ENCODE data around the gene PUDP. TPM values are rescaled to one million over a fixed set of nuclear protein-coding genes. Genes with fewer than 3 reads are reported as not detected.

The PUDP gene
- total RNA-seq, 1 experiment from 2014 or later = 20.3 TPM

DNA sequence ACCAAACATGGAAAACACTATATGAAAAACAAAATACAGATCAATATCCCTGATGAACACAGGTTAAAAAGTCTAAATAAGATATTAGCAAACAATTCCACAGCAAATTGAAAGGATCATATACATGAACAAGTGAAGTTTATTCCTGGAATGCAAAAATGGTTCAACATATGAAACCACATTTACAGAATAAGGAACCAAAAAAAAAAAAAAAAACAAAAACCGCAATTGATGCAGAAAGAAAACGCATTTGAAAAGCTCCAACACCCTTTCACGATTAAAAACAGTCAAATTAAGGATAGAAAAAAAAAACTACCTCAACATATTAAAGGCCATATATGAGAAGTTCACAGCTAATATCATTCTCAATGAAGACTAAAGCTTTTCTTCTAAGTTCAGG, 45.8 kb downstream of the PUDP start:
- Histone ChIP-seq H3K79me2 (ENCODE audit: insufficient read depth, low read length) (no peaks in the 10 kb centered on the region; the same call in 1 of the 2 replicates), H3K27me3 (ENCODE audit: insufficient read depth, low read length) (no peaks in the 10 kb centered on the region), H3K9me3 (ENCODE audit: control insufficient read depth in 1 of 2, insufficient read depth in 1 of 2, low read depth in 1 of 2, low read length in 2 of 2) (no peaks in the 10 kb centered on the region), H3K4me1 (ENCODE audit: control insufficient read depth in 1 of 2, insufficient read depth in 2 of 2, low read length in 2 of 2) (no peaks in the 10 kb centered on the region), H3K9ac (ENCODE audit: low read length) (no peak overlapping the region), H3K4me2 (ENCODE audit: low read length) (no peak overlapping the region), H3K36me3 (ENCODE audit: control insufficient read depth in 1 of 2, insufficient read depth in 2 of 2, low read length in 2 of 2) (peaks cover 0 to 3% of the 10 kb centered on the region in 2 experiments; a peak in 1 of 4 replicates), H4K20me1 (ENCODE audit: insufficient read depth) (no peaks in the 10 kb centered on the region), H3K27ac (ENCODE audit: low read depth, low read length) (no peak overlapping the region), H3K4me3 (replicated peaks in 1 of 2; ENCODE audit: low read depth in 1 of 2, low read length in 2 of 2) (no peak overlapping the region), H2AFZ (ENCODE audit: low read depth, low read length, poor library complexity, severe bottlenecking) (no peak overlapping the region), H3K9me2 (ENCODE audit: insufficient read depth) (no peaks in the 10 kb centered on the region)
- no peak for ATAC-seq
- BruUV-seq (replicated peaks) = no TSS peak
- TF ChIP-seq ELF1 (IDR thresholded peaks at IDR 0.05; ENCODE audit: borderline replicate concordance, low read depth) (no peak), EGR1 (IDR thresholded peaks at IDR 0.05; ENCODE audit: low read depth) (no peak), TCF7L2 (IDR thresholded peaks at IDR 0.05; ENCODE audit: borderline replicate concordance, extremely low read depth, insufficient read depth, insufficient read length) (no peak), POLR2AphosphoS5 (IDR thresholded peaks at IDR 0.05; ENCODE audit: low read depth, low read length) (no peak), JUND (IDR thresholded peaks at IDR 0.05) (no peak)
- TF ChIP-seq, protein P1, sequence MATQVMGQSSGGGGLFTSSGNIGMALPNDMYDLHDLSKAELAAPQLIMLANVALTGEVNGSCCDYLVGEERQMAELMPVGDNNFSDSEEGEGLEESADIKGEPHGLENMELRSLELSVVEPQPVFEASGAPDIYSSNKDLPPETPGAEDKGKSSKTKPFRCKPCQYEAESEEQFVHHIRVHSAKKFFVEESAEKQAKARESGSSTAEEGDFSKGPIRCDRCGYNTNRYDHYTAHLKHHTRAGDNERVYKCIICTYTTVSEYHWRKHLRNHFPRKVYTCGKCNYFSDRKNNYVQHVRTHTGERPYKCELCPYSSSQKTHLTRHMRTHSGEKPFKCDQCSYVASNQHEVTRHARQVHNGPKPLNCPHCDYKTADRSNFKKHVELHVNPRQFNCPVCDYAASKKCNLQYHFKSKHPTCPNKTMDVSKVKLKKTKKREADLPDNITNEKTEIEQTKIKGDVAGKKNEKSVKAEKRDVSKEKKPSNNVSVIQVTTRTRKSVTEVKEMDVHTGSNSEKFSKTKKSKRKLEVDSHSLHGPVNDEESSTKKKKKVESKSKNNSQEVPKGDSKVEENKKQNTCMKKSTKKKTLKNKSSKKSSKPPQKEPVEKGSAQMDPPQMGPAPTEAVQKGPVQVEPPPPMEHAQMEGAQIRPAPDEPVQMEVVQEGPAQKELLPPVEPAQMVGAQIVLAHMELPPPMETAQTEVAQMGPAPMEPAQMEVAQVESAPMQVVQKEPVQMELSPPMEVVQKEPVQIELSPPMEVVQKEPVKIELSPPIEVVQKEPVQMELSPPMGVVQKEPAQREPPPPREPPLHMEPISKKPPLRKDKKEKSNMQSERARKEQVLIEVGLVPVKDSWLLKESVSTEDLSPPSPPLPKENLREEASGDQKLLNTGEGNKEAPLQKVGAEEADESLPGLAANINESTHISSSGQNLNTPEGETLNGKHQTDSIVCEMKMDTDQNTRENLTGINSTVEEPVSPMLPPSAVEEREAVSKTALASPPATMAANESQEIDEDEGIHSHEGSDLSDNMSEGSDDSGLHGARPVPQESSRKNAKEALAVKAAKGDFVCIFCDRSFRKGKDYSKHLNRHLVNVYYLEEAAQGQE (IDR thresholded peaks at IDR 0.05; ENCODE audit: low read depth) = no peak
- TF ChIP-seq, protein P2, sequence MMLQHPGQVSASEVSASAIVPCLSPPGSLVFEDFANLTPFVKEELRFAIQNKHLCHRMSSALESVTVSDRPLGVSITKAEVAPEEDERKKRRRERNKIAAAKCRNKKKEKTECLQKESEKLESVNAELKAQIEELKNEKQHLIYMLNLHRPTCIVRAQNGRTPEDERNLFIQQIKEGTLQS (IDR thresholded peaks at IDR 0.05) = no peak
- POLR2A ChIA-PET = no interaction called here
- RAD21 ChIA-PET (ENCODE audit: low non-redundant PET in 1 of 2, low total read pairs in 2 of 2, uncharacterized antibody in 2 of 2, unreplicated experiment in 2 of 2) = no interaction called here
- DNase-seq (ENCODE audit: low read depth, low spot score) = no peak
- CTCF ChIA-PET = no interaction called here
- intact Hi-C loops (cut with micrococcal nuclease) = no loop called here

Data from HCT116 (cell line).